Fibroblast of the conjunctiva (primary cell): Measurements from ENCODE around the gene NME1.
A peak's percentile ranks its signal among the peaks of the same experiment; 100 is the strongest.
"Not testable (repeated sequence)": the region's sequence is repeated elsewhere in the genome, so short reads cannot be mapped to it uniquely, and the experiment has no call there.

Source experiments
- DNase-seq: peaks from one replicate; pipeline ENCODE4 v3.0.0-alpha.2; 2010; ENCODE audit warnings: low read depth

Gene NME1

DNA sequence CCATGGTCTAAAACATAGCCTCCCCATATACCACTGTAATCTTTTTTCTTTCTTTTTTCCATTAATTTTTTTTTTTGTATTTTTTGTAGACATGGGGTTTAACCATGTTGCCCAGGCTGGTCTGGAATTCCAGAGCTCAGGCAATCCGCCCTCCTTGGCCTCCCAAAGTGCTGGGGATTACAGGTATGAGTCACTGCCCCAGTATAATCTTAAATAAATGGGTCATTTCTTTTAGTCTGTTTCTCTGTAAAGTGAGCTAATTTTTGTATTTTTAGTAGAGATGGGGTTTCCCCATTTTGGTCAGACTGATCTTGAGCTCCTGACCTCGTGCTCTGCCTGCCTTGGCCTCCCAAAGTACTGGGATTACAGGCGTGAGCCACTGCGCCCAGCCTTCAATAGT lies 5.7 kb upstream of the NME1 start:
- no peak for DNase-seq

- no peak for DNase-seq
Observed at GRCh38 chr17:51149163-51149562, 4.2 kb upstream of the NME1 start.

GRCh38 chr17:51150932-51151331 lies 2.4 kb upstream of the NME1 start:
- DNase-seq, result no peak

GRCh38 chr17:51152766-51153209 lies 571 bp upstream of the NME1 start:
- DNase-seq, result no peak

- no peak for DNase-seq
Observed at GRCh38 chr17:51154176-51154575, 817 bp downstream of the NME1 start.

GRCh38 chr17:51155416-51155815 lies 2.1 kb downstream of the NME1 start:
- DNase-seq, result no peak

- no peak for DNase-seq
Observed at GRCh38 chr17:51159604-51160003, 6.2 kb downstream of the NME1 start.

GRCh38 chr17:51161541-51161940 lies 8.2 kb downstream of the NME1 start:
- DNase-seq, result no peak

DNA sequence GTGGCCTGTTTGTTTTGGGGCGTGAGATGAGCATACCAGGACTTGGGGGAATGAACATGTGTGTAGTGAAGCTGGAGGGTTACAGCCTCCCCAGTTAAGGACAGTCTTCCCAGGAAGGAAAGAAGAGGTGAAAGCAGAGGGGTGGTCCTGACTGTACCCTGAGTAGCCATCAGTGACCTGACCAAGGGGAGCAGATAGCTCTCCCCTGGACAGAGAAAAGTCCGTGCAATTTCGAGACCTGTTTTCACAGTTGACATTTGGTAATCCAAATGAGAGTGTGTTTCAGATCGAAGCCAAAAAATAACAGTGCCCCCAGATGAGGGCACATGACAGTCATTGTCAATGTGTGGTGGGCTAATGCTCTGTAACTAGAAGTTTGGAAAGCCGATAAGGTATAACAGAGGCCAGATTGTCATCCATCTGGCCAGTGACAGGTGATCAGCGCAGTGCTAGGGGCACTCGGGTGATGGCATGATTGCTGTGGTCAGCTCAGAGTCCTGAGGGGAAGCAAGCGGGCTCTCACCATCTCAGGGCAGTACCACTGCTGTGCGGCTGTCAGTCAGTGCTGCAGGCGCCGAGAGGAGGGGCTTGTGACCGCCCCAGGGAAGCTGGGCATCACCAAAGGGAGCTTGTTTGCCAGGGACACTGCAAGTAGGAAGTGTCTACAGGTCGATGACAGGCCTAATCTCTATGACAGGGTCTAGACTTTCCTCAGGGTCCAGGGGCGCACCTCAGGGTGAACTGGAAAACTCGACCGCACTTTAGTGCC lies 11.7 kb downstream of the NME1 start:
- no peak for DNase-seq

- no peak for DNase-seq
Observed at GRCh38 chr17:51165680-51166197, 12.4 kb downstream of the NME1 start.

- DNase-seq, result peak; percentile 63
Observed at GRCh38 chr17:51166198-51166986, 13.0 kb downstream of the NME1 start, which contains the start of gene NME2. Gene NME2 (plus strand): TSS chr17:51166411. CDS start chr17:51166831, 420 bp downstream.

DNA sequence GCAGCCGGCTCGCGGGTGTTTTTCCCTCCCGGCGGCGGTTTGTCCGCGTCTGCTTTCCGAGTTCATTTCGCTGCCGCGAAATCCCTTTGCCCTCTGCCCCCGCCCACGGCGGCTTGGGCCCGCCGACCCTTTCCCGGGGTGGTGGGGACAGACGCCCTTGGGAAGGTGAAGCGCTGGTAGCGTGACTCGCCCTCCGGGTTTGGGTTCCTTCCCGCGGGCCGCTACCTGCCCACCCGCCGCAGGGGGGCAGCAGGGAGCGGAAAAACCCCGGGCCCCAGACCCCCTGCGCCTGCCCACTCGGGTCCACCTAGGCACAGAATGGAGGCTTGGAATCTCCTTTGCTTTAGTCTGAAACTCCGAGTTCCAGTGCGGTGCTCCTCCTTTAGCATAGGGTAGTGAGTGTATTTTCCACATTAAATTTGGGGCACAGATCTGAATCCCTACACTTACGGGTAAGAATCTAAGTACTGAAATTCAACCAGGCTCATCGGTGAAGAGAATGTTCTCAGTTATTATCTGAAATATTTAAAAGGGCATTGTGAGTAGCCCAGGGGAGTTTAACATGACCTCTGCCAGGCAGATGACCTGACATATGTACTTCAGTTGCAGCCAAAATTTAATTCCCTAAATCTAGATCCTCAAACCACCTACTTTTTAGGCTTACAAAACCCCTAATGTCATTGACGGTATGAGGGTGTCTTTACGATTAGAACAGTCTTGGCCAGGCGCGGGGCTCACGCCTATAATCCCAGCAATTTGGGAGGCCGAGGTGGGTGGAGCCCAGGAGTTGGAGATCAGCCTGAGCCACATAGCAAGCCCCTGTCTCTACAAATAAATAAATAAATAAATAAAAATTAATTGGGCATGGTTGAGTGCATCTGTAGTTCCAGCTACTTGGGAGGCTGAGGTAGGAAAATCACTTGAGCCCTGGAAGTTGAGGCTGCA lies 13.9 kb downstream of the NME1 start:
- DNase-seq, result no peak

GRCh38 chr17:51169340-51169739 lies 16.0 kb downstream of the NME1 start:
- no peak for DNase-seq

GRCh38 chr17:51170736-51171135 lies 17.4 kb downstream of the NME1 start:
- no peak for DNase-seq

DNA sequence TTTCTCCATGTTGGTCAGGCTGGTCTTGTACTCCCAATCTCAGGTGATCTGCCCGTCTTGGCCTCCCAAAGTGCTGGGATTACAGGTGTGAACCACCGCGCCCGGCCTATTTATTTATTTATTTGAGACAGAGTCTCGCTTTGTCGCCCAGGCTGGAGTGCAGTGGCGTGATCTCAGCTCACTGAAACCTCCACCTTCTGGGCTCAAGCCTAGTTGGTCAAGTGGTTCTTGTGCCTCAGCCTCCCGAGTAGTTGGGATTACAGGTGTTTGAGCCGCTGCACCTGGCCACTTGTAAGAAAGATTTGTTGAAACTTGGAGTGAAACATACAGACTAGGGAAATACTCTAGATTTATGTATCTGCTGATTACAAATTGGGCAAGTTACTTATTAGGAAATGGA lies 18.7 kb downstream of the NME1 start:
- DNase-seq, result not testable (repeated sequence)

DNA sequence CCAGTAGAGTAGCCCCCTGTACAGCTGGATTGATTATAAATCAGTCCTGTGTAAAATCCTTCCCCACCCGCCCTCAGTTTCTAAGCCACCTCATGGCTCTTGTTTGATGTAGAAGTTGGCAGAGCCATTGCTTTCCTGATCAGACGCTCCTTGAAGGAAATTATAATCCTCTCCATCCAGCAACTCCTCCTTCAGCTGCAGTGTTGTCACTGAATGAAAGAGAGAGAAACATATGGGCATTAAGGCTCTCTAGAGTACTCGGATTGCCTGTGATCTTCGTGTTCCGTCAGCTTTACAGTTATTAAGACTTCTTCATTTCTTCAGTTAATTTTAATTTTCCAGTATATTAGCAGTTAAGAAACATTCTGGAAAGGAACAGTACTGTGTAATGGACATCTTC lies 27.1 kb downstream of the NME1 start:
- no peak for DNase-seq

GRCh38 chr17:51184124-51184523 lies 30.8 kb downstream of the NME1 start:
- no peak for DNase-seq

DNA sequence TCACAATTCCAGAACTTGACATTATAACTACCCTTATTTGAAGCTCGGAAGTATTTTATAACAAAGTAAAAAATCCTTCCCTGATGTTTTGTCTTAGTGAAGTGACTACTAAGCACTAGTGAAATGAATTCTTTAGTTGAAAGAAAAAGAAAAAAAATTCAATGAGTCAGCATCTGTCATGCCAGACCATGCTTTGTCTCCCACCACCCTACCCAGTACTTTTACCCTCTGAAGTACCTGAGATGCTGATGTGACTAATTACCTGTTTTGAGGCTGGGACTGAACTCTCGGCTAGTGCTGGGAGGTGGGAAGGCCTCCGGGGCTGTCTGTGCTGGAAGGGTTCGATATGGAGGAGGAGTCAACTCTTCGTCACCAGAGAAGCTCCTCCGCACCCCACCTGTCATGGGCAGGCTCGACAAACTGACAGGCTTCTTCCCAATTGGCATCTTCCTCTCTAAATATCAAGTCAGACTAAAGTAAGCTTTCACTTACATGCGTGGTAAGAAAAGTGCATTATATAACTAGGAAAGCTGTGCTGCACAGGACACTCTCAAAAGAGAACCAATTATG lies 32.5 kb downstream of the NME1 start:
- no peak for DNase-seq

- DNase-seq, result no peak
Observed at GRCh38 chr17:51188271-51188833, 35.0 kb downstream of the NME1 start.

DNA sequence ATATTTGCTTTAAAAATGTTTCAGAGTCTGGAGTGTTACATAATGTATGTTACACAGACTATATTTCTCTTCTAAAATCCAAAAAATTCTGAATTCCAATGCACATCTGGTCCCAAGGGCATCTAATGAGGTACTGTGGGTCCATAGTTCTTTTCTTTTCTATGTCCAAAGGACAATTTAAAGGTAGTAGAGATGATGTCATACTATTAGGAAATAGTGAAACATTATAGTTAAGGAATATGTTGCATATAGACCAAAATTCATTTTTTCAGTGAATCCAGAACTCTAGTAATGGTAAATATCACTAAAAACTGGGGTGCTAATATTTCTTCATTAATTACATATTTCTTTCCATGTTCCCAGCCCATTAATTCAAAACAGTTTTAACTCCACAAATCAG lies 35.8 kb downstream of the NME1 start:
- DNase-seq, result no peak

GRCh38 chr17:51189628-51190027 lies 36.3 kb downstream of the NME1 start:
- no peak for DNase-seq
